Measurements from ENCODE around the gene CCDC196.

CCDC196 gene

GRCh38 chr14:66485910-66486421 is at the start of gene CCDC196:
CCDC196 (plus strand) TSS chr14:66486371; CDS start chr14:66486503, 132 bp downstream.
- no peak for DNase-seq

- DNase-seq = no peak
These were observed 45.4 kb upstream of the CCDC196 start for GRCh38 chr14:66440801-66441200.

GRCh38 chr14:66442953-66443571 is 43.1 kb upstream of the CCDC196 start:
- no peak for DNase-seq

- DNase-seq = no peak
These were observed 42.4 kb upstream of the CCDC196 start for GRCh38 chr14:66443785-66444184.

- no peak for DNase-seq
These were observed 41.8 kb upstream of the CCDC196 start for GRCh38 chr14:66444271-66444927.

- DNase-seq = peak; percentile 13
These were observed 40.2 kb upstream of the CCDC196 start for GRCh38 chr14:66445936-66446335.

- no peak for DNase-seq
These were observed 32.7 kb upstream of the CCDC196 start for GRCh38 chr14:66453469-66453868.

- no peak for DNase-seq
These were observed 26.6 kb upstream of the CCDC196 start for GRCh38 chr14:66459603-66460002.

- no peak for DNase-seq
These were observed 21.9 kb upstream of the CCDC196 start for GRCh38 chr14:66464261-66464660.

- DNase-seq = no peak
These were observed 17.3 kb upstream of the CCDC196 start for GRCh38 chr14:66468778-66469367.

- no peak for DNase-seq
These were observed 14.6 kb upstream of the CCDC196 start for GRCh38 chr14:66471584-66471983.

GRCh38 chr14:66472251-66472650 is 13.9 kb upstream of the CCDC196 start:
- DNase-seq = no peak

- DNase-seq = no peak
These were observed 12.9 kb upstream of the CCDC196 start for GRCh38 chr14:66473223-66473622.

- no peak for DNase-seq
These were observed 9.2 kb upstream of the CCDC196 start for GRCh38 chr14:66476964-66477363.

GRCh38 chr14:66477567-66477966 is 8.6 kb upstream of the CCDC196 start:
- DNase-seq = no peak

GRCh38 chr14:66482873-66483272 is 3.3 kb upstream of the CCDC196 start:
- DNase-seq = no peak

GRCh38 chr14:66483322-66483721 is 2.8 kb upstream of the CCDC196 start:
- no peak for DNase-seq

- no peak for DNase-seq
These were observed 1.1 kb upstream of the CCDC196 start for GRCh38 chr14:66485029-66485428.

- no peak for DNase-seq
These were observed 993 bp downstream of the CCDC196 start for GRCh38 chr14:66487164-66487563.

GRCh38 chr14:66490143-66491111 is 4.3 kb downstream of the CCDC196 start:
- no peak for DNase-seq

GRCh38 chr14:66493750-66494149 is 7.6 kb downstream of the CCDC196 start:
- no peak for DNase-seq

- peak; percentile 40 for DNase-seq
These were observed 9.3 kb downstream of the CCDC196 start for GRCh38 chr14:66495218-66496098.

Measured in NCI-H774 (cell line).